Urinary bladder (tissue), 4 donors: Measurements from ENCODE around the gene NAIP. TPM values are rescaled to one million over a fixed set of nuclear protein-coding genes. Genes with fewer than 3 reads are reported as not detected.
"Not testable (repeated sequence)": the region's sequence is repeated elsewhere in the genome, so short reads cannot be mapped to it uniquely, and the experiment has no call there.

ENCODE experiments used
- DNase-seq: peaks from one replicate; pipeline ENCODE4 v3.0.0-alpha.2; 2015; ENCODE audit errors: extremely low spot score
- H3K27ac ChIP-seq: one replicate; pipeline ENCODE4 v1.5.1; 2013; ENCODE audit warnings: low read depth, mild to moderate bottlenecking, moderate library complexity
- H3K36me3 ChIP-seq: one replicate; pipeline ENCODE4 v1.6.1; 2013; ENCODE audit warnings: mild to moderate bottlenecking, moderate library complexity; ENCODE audit not compliant: insufficient read depth
- H3K4me1 ChIP-seq: one replicate; pipeline ENCODE4 v1.6.1; 2013; ENCODE audit warnings: mild to moderate bottlenecking, moderate library complexity; ENCODE audit not compliant: insufficient read depth
- H3K4me3 ChIP-seq: one replicate; pipeline ENCODE4 v1.5.1; 2013; ENCODE audit warnings: low read depth, low read length
- WGBS: extraction: QIAGEN DNeasy Blood & Tissue Kit; methylation state at CpG from one replicate; pipeline ENCODE4 v1.1.7; 2013; 5-methylcytosine and 5-hydroxymethylcytosine counted together
- polyA plus RNA-seq: library from polyadenylated mRNA; stranded (reverse); fragments of 200-250 nt; gene quantifications from one replicate; pipeline ENCODE4 v1.2.3, GENCODE V29; 2013
- total RNA-seq: library from RNA; depleted of rRNA; stranded (reverse); fragments of >200 nt; gene quantifications from one replicate; pipeline ENCODE4 v1.2.3, GENCODE V29; 2014
- donor health status: healthy with polysubstance abuse.
- donor health status: healthy.

NAIP gene
- total and polyA plus RNA-seq, 2 donors = 8.2 to 44.0 TPM

GRCh38 chr5:71006983-71007382, 18.2 kb downstream of the NAIP start:
- H3K36me3 ChIP-seq, H3K4me1 ChIP-seq, H3K4me3 ChIP-seq, H3K27ac ChIP-seq, DNase-seq: not testable (repeated sequence)
- WGBS = 61% methylated on average over 3 of the region's 7 CpGs

- not testable (repeated sequence) for H3K27ac ChIP-seq, H3K4me3 ChIP-seq, H3K4me1 ChIP-seq, H3K36me3 ChIP-seq, DNase-seq
- no CpG with 5 or more reads among the region's 10 CpGs for WGBS
These were observed 40.3 kb downstream of the NAIP start for GRCh38 chr5:70984882-70985281.

DNA sequence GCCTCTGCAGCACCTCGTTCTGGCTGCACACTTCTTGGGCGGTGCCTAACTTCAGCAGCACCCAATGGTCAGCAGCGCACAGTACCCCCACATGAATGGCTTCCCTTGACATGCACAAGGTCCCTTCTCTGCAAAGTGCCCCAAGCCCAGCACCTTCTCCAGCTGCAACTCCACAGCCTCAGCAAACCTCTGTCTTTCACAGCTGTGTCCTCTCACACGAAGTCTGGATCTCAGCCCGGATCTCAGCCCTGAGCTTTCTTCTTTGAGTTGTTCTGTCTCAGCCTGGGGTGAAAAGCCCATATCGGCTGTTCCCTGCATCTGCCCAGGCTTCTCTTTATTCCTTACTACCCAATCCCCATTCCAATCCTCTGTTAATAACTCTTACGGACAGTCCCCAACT, 57.9 kb downstream of the NAIP start:
- H3K27ac ChIP-seq, DNase-seq, H3K36me3 ChIP-seq, H3K4me1 ChIP-seq, H3K4me3 ChIP-seq: not testable (repeated sequence)
- WGBS = no CpG with 5 or more reads among the region's 7 CpGs

DNA sequence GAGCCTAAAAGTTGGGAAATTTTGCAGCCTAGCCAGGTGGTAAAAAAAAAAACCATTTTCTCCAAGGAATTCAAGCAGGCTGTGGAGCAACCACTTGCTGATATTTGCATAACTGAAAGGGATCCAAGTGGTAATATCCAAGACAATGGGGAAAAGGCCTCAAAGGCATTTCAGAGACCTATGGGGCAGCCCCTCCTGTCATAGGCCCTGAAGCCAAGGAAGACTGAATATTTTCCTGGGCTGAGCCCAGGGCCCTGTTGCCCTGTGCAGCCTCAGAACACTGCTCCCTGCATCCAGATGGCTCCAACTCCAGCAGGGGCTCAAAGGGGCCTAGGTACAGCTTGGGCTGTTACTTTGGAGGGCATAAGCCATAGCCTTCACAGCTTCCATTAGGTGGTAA, 60.6 kb downstream of the NAIP start:
- not testable (repeated sequence) for H3K4me3 ChIP-seq, H3K4me1 ChIP-seq, DNase-seq, H3K36me3 ChIP-seq, H3K27ac ChIP-seq

- 100% methylated on average over 6 of the region's 10 CpGs for WGBS
- H3K4me3 ChIP-seq, DNase-seq, H3K27ac ChIP-seq, H3K36me3 ChIP-seq, H3K4me1 ChIP-seq: not testable (repeated sequence)
These were observed 72.1 kb downstream of the NAIP start for GRCh38 chr5:70953068-70953467.

- WGBS = no CpG with 5 or more reads among the region's 1 CpG
- not testable (repeated sequence) for H3K4me3 ChIP-seq, DNase-seq, H3K36me3 ChIP-seq, H3K27ac ChIP-seq, H3K4me1 ChIP-seq
These were observed 92.6 kb downstream of the NAIP start for GRCh38 chr5:70932560-70932959.

DNA sequence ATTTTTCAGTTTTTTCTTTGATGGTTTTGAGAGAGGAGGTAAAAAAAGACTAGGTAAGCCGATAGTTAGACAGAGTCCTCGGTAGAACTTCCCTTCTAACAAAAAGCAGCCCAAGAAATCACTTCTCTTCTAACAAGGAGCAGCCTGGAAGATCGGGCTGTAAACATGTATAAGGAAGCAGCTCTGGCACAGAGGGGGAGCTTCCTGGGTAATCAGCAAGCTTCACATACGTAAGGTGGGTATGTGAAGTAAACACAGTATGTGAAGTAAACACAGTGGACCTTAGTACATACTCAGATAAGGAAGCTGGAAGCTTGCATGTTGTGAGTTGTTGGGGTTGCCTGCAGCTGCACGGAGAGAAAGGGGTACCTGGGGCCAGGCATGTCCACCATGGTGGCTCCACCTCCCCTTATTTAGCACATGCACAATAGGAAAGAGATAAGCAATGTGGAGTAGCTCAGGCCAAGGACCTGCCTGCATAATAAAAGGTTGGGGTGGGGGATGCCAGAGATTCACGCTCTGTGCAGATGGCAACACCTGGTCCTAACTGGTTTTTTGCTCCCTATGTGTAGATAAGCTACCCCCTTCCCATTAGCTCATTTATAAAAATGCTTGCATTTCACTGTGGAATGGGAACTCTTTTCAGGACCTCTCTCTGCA, 93.3 kb downstream of the NAIP start:
- H3K27ac ChIP-seq, H3K4me1 ChIP-seq, H3K4me3 ChIP-seq, DNase-seq, H3K36me3 ChIP-seq: not testable (repeated sequence)
- WGBS = no CpG with 5 or more reads among the region's 6 CpGs

DNA sequence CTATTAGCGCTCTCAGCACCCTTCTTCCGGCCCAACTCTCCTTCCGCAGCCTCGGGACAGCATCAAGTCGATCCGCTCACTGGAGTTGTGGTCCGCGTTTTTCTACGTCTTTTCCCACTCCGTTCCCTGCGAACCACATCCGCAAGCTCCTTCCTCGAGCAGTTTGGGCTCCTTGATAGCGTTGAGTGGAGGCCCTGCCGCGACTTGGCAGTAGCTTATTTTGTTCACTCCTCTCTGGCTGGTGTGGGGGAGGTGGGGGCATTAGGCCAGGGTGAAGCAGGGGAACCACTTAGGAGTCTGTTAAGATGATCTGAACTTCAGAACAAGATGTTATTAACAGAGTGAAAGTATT, 100.0 kb downstream of the NAIP start:
- DNase-seq, H3K36me3 ChIP-seq, H3K4me1 ChIP-seq, H3K4me3 ChIP-seq, H3K27ac ChIP-seq: not testable (repeated sequence)
- WGBS = no CpG with 5 or more reads among the region's 16 CpGs

Other genes starting within 250 kb of the NAIP start
- gene SERF1A, start 124.7 kb downstream of the NAIP start, total RNA-seq = 6.7 TPM
- gene SERF1A, start 124.7 kb downstream of the NAIP start, polyA plus RNA-seq = 3.1 TPM
- 45.0 TPM for gene SMN1, start 100.3 kb downstream of the NAIP start, total RNA-seq
- 37.0 TPM for gene SMN1, start 100.3 kb downstream of the NAIP start, polyA plus RNA-seq
- 70.0 TPM for gene GTF2H2, start 42.3 kb upstream of the NAIP start, total RNA-seq
- 9.6 TPM for gene GTF2H2, start 42.3 kb upstream of the NAIP start, polyA plus RNA-seq